Measurements from ENCODE around the gene SPIB. TPM values are rescaled to one million over a fixed set of nuclear protein-coding genes. Genes with fewer than 3 reads are reported as not detected.

The SPIB gene
- total RNA-seq, 4 donors from 2014 or later: 0.17 TPM; not detected in 3

DNA sequence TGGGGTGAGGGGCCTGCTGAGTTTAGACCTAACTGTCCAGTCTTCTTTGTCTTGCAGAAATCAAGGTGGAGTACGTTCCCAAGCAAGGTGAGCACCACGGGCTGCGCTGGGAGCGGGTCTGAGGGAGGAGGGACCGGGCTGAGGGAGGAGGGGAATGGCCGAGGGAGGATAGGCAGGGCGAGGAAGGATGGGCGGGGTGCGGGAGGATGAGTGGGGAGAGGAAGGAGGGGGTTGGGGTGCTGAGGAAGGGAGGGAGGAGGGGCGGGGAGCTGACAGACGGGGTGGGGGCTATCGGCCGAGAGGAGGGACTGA is 32.4 kb downstream of the SPIB start:
- no peak for DNase-seq (ENCODE audit: extremely low spot score)
- Histone ChIP-seq H3K27me3 (peaks cover 0 to 17% (median 4%) of the 10 kb centered on the region in 4 donors), H3K9me3 (peaks cover 0 to 4% (median 0%) of the 10 kb centered on the region in 4 donors), H3K27ac (replicated peaks in 1 of 4) (no peak overlapping the region), H3K4me1 (no peaks in the 10 kb centered on the region), H3K36me3 (no peaks in the 10 kb centered on the region), H3K4me3 (no peak overlapping the region)
- 39% methylated on average over 13 of the region's 13 CpGs for WGBS
- TF ChIP-seq, protein P1, sequence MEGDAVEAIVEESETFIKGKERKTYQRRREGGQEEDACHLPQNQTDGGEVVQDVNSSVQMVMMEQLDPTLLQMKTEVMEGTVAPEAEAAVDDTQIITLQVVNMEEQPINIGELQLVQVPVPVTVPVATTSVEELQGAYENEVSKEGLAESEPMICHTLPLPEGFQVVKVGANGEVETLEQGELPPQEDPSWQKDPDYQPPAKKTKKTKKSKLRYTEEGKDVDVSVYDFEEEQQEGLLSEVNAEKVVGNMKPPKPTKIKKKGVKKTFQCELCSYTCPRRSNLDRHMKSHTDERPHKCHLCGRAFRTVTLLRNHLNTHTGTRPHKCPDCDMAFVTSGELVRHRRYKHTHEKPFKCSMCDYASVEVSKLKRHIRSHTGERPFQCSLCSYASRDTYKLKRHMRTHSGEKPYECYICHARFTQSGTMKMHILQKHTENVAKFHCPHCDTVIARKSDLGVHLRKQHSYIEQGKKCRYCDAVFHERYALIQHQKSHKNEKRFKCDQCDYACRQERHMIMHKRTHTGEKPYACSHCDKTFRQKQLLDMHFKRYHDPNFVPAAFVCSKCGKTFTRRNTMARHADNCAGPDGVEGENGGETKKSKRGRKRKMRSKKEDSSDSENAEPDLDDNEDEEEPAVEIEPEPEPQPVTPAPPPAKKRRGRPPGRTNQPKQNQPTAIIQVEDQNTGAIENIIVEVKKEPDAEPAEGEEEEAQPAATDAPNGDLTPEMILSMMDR (IDR thresholded peaks at IDR 0.05): no peak
- TF ChIP-seq EP300 (IDR thresholded peaks at IDR 0.05) (no peak), POLR2A (IDR thresholded peaks at IDR 0.05; ENCODE audit: low read depth) (no peak), POLR2AphosphoS5 (IDR thresholded peaks at IDR 0.05) (no peak)
- intact Hi-C loops (cut with DNase I): no loop called here

DNA sequence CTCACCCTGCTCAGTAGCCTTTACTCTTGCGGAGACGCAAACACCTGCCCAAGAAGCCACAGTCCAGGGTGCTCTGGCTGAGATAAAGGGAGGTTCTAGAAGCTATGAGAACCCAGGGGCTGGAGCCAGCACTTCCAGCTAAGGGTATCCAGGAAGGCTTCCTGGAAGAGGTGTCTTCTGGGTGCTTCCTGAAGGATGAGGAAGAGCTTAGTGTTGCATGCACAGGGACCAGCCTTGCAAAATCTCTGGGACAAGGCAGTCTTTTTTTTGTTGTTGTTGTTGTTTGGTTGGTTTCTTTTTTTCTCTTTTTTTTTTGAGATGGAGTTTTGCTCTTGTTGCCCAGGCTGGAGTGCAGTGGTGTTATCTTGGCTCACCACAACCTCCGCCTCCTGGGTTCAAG is 34.5 kb downstream of the SPIB start:
- 100% methylated on average over 3 of the region's 3 CpGs for WGBS
- no peak for DNase-seq (ENCODE audit: extremely low spot score)
- Histone ChIP-seq H3K27me3 (peaks cover 0 to 34% (median 8%) of the 10 kb centered on the region in 4 donors), H3K4me3 (no peak overlapping the region), H3K9me3 (no peaks in the 10 kb centered on the region), H3K36me3 (no peaks in the 10 kb centered on the region), H3K27ac (replicated peaks in 1 of 4) (no peak overlapping the region), H3K4me1 (no peaks in the 10 kb centered on the region)
- no peak for TF ChIP-seq POLR2AphosphoS5 (IDR thresholded peaks at IDR 0.05)
- TF ChIP-seq POLR2A (IDR thresholded peaks at IDR 0.05; ENCODE audit: low read depth): no peak
- TF ChIP-seq, protein P1 (IDR thresholded peaks at IDR 0.05): no peak
- no peak for TF ChIP-seq EP300 (IDR thresholded peaks at IDR 0.05)
- intact Hi-C loops (cut with DNase I): no loop called here

DNA sequence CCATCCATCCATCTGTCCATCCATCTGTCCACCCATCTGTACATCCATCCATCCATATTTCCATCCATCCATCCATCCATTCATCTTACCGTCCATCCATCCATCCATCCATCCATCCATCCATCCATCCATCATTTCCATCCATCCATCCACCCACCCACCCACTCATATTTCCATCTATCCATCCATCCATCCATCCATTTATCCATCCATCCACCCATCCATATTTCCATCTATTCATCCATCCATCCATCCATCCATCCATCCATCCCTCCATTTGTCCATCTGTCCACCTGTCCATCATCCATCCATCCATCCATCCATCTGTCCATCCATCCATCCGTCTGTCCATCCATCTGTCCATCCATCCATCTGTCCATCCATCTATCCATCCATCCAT is 37.3 kb downstream of the SPIB start:
- Histone ChIP-seq H3K27ac (replicated peaks in 1 of 4) (no peak overlapping the region), H3K36me3 (no peaks in the 10 kb centered on the region), H3K9me3 (no peaks in the 10 kb centered on the region), H3K4me1 (no peaks in the 10 kb centered on the region), H3K4me3 (no peak overlapping the region), H3K27me3 (peaks cover 0 to 55% (median 21%) of the 10 kb centered on the region in 4 donors)
- DNase-seq (ENCODE audit: extremely low spot score): no peak
- intact Hi-C loops (cut with DNase I): no loop called here
- 80% methylated on average over 2 of the region's 2 CpGs for WGBS
- TF ChIP-seq POLR2AphosphoS5 (IDR thresholded peaks at IDR 0.05) (no peak), EP300 (IDR thresholded peaks at IDR 0.05) (no peak), POLR2A (IDR thresholded peaks at IDR 0.05; ENCODE audit: low read depth) (no peak)
- TF ChIP-seq, protein P1 (IDR thresholded peaks at IDR 0.05): no peak

- peaks cover 0 to 58% (median 20%) of the 10 kb centered on the region in 4 donors for H3K27me3 ChIP-seq
- TF ChIP-seq, protein P1 (IDR thresholded peaks at IDR 0.05): no peak
- no peak for TF ChIP-seq EP300 (IDR thresholded peaks at IDR 0.05)
- no peak for TF ChIP-seq POLR2AphosphoS5 (IDR thresholded peaks at IDR 0.05)
- no peak for TF ChIP-seq POLR2A (IDR thresholded peaks at IDR 0.05; ENCODE audit: low read depth)
- DNase-seq (ENCODE audit: extremely low spot score): no peak
- H3K36me3 ChIP-seq: no peaks in the 10 kb centered on the region
- H3K4me1 ChIP-seq: no peaks in the 10 kb centered on the region
- no peak overlapping the region for H3K4me3 ChIP-seq
- H3K27ac ChIP-seq (replicated peaks in 1 of 4): no peak overlapping the region
- 92% methylated on average over 5 of the region's 5 CpGs for WGBS
- H3K9me3 ChIP-seq: no peaks in the 10 kb centered on the region
- intact Hi-C loops (cut with DNase I): no loop called here
Measured at GRCh38 chr19:50457300-50457699, 38.6 kb downstream of the SPIB start.

- WGBS: 51% methylated on average over 34 of the region's 50 CpGs
- no peak overlapping the region for H3K27ac ChIP-seq (replicated peaks in 1 of 4)
- peaks cover 0 to 70% (median 20%) of the 10 kb centered on the region in 4 donors for H3K27me3 ChIP-seq
- no peaks in the 10 kb centered on the region for H3K36me3 ChIP-seq
- no peak overlapping the region for H3K4me3 ChIP-seq
- no peaks in the 10 kb centered on the region for H3K4me1 ChIP-seq
- H3K9me3 ChIP-seq: no peaks in the 10 kb centered on the region
- TF ChIP-seq POLR2AphosphoS5 (IDR thresholded peaks at IDR 0.05): no peak
- TF ChIP-seq POLR2A (IDR thresholded peaks at IDR 0.05; ENCODE audit: low read depth): no peak
- no peak for TF ChIP-seq EP300 (IDR thresholded peaks at IDR 0.05)
- TF ChIP-seq, protein P1 (IDR thresholded peaks at IDR 0.05): no peak
- intact Hi-C loops (cut with DNase I): no loop called here
- no peak for DNase-seq (ENCODE audit: extremely low spot score)
Measured at GRCh38 chr19:50458396-50459066, 39.8 kb downstream of the SPIB start.
